AG10803 (cell line): ENCODE data around the gene SPRED2.

Source experiments
- DNase-seq: peaks from one replicate; pipeline ENCODE4 v3.0.0; 2010; ENCODE audit warnings: low read depth
- H3K4me3 ChIP-seq: 2 replicates; pipeline ENCODE4 v1.5.1; 2011; ENCODE audit warnings: mild to moderate bottlenecking, low read length, control low read depth
- CTCF ChIP-seq: conservative IDR thresholded peaks from 2 replicates; pipeline ENCODE4 v1.5.1; 2011; ENCODE audit warnings: mild to moderate bottlenecking, low read length, control low read depth, inconsistent platforms

The SPRED2 gene

DNA sequence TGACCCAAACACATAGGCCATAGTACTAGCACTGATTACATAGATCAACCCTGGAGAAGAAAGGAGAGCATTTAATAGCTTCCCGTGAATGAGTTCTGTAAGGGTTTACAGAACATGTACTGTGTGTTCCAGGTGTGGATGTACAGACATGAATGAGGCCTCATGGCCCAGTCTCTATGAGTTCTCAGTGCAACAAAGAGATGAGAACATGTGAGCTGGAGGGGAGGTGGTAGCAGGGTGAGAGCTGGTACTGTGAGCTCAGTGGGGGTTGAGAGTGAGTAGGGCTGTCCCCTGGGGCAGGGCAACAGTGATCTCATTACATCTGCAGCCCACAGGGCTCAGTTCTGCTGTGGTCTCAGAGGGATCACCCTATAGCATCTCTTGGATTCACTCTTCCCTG lies 42.6 kb upstream of the SPRED2 start:
- no peak for DNase-seq

DNA sequence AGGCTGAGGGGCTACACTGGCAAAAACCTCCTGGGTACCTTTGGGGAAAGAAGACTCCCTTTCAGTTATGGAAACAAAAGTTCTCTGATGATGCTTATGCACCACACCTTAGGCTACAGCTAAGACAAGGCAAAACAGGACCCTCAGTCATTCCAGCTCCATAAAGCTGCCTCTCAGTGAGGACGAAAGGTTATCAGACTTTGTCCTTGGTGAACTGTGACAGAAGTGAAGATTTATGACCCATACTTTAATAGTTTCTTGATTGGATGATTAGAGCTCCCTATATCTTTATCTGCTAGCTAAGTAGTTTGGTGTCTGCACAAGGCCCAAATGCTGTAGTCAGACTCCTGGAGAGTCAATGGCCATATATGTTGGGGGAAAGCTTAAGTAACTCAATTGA lies 40.6 kb upstream of the SPRED2 start:
- no peak for TF ChIP-seq CTCF
- no peak overlapping the region for H3K4me3 ChIP-seq
- no peak for DNase-seq

More for the DNA sequence above, 42.6 kb upstream of the SPRED2 start:
- no peak for TF ChIP-seq CTCF
- H3K4me3 ChIP-seq = no peak overlapping the region

DNA sequence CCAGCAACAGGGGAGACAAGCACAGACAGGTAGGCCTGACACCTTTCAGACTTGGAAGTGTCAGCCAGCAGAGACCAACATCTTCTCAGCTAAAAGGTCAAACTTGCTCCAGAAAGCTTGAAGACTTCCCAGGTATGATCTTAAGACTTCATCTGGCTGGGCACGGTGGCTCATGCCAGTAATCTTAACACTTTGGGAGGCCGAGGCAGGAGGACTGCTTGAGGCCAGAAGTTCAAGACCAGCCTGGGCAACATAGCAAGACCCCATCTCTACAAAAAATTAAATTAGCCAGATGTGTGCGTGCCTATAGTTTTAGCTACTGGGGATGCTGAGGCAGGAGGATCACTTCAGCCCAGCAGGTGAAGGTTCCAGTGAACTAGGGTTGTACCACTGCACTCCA lies 39.0 kb upstream of the SPRED2 start:
- no peak for DNase-seq
- H3K4me3 ChIP-seq = no peak overlapping the region
- TF ChIP-seq CTCF = no peak

- DNase-seq = no peak
- no peak for TF ChIP-seq CTCF
- H3K4me3 ChIP-seq = no peak overlapping the region
Observed at GRCh38 chr2:65466551-65466950, 34.2 kb upstream of the SPRED2 start.

DNA sequence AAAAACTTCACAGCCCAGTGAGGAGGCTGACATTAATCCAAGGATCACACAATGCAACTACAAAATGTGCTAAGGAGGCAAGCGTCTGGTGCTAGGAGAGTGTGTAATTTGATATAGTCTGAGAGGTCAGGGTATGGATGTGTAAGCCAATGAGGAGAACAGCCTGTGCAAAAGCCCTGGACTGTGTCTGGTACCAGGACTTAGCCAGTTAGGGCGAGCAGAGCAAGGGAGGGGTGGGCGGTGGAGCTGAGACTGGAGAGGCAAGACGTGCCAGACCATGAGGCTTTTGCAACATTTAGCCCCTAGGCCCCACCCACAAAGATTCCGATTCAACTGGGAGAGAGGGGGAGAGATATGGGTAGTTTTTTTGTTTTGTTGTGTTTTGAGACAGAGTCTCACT lies 33.5 kb upstream of the SPRED2 start:
- TF ChIP-seq CTCF = no peak
- no peak for DNase-seq
- no peak overlapping the region for H3K4me3 ChIP-seq

- DNase-seq = peak; percentile 46
- TF ChIP-seq CTCF = no peak
- no peak overlapping the region for H3K4me3 ChIP-seq
Observed at GRCh38 chr2:65465124-65465523, 32.7 kb upstream of the SPRED2 start.

DNA sequence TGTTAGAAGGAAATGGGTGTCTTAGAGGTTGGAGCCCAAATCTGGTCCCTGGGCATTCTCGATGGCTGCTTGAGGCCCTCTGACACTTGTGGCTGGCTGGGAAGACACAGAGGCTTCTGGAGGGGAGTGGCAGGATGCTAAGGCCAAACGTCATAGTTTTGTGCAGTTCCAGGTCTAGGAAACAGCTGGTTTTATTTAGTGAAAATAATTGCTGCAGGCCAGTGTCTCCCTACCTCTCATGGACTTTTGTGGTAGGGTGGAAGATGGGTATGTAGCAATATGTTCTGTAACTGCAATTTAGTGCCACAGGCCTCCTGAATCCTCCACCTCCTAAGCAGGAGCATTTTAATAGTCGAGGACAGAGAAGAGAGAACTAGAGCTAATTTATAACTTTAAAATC lies 32.2 kb upstream of the SPRED2 start:
- DNase-seq = peak; percentile 90
- no peak for TF ChIP-seq CTCF
- H3K4me3 ChIP-seq = no peak overlapping the region
